ENCODE data around the gene DENND1B. TPM values are rescaled to one million over a fixed set of nuclear protein-coding genes. Genes with fewer than 3 reads are reported as not detected.

DENND1B gene
- total and polyA plus RNA-seq, 2 of the 8 experiments (the other 6 are each of a cell fraction or from before 2014, with no cell fraction given), result 0.74 to 3.3 TPM

GRCh38 chr1:197618061-197618460, 157.2 kb downstream of the DENND1B start:
- no peak overlapping the region for H2BK12ac ChIP-seq (ENCODE audit: low read depth, low read length)
- no peak overlapping the region for H4K8ac ChIP-seq (ENCODE audit: extremely low read depth, insufficient read depth, low read length)
- no peaks in the 10 kb centered on the region for H3K9me3 ChIP-seq (ENCODE audit: insufficient read depth in 2 of 2, low read depth in 1 of 2, low read length in 1 of 2)
- H3K27ac ChIP-seq (ENCODE audit: low read depth, low read length), result no peak overlapping the region
- H4K5ac ChIP-seq (ENCODE audit: insufficient read length, low read depth, low read length), result no peak overlapping the region
- no peak overlapping the region for H3K18ac ChIP-seq (ENCODE audit: extremely low read depth, low read length)
- H3K23me2 ChIP-seq (ENCODE audit: low read depth, low read length), result no peaks in the 10 kb centered on the region
- H3K23ac ChIP-seq (ENCODE audit: insufficient read length), result no peak overlapping the region
- H3K79me2 ChIP-seq (ENCODE audit: control insufficient read depth in 1 of 2, insufficient read depth in 2 of 2, low read length in 2 of 2), result no peaks in the 10 kb centered on the region
- no peak overlapping the region for H3K56ac ChIP-seq (replicated peaks; ENCODE audit: insufficient read length, low read depth, low read length)
- ChIA-PET POLR2A (ENCODE audit: partially characterized antibody) (no interaction called here), CTCF (ENCODE audit: partially characterized antibody) (interaction anchor here (0.6 to 7.9 kb wide), 11 partner anchors 16 to 307 kb away, joined by 3 to 62 read pairs (median 4); no protein-coding TSS in a partner anchor)
- no peak overlapping the region for H2AK5ac ChIP-seq (ENCODE audit: low read depth, low read length)
- no peak overlapping the region for H2BK5ac ChIP-seq (ENCODE audit: low read depth, low read length)
- no peaks in the 10 kb centered on the region for H3K79me1 ChIP-seq (ENCODE audit: low read depth, low read length)
- H3K36me3 ChIP-seq (ENCODE audit: control insufficient read depth in 2 of 4, insufficient read depth in 4 of 4, low read length in 3 of 4), result no peaks in the 10 kb centered on the region
- H3K4me2 ChIP-seq (ENCODE audit: insufficient read depth in 1 of 2, low read depth in 2 of 2, low read length in 2 of 2), result no peak overlapping the region
- no peaks in the 10 kb centered on the region for H3K4me1 ChIP-seq (replicated peaks in 1 of 4; ENCODE audit: control insufficient read depth in 3 of 4, insufficient read depth in 4 of 4, low read length in 3 of 4)
- H4K20me1 ChIP-seq (replicated peaks in 1 of 2; ENCODE audit: control insufficient read depth in 1 of 2, insufficient read depth in 2 of 2, low read length in 2 of 2), result no peaks in the 10 kb centered on the region
- H2BK20ac ChIP-seq (ENCODE audit: low read length), result no peak overlapping the region
- FAIRE-seq, result no peak
- H3K4ac ChIP-seq (replicated peaks; ENCODE audit: insufficient read length, low read depth, low read length), result no peak overlapping the region
- no peak for DNase-seq (ENCODE audit: low read depth in 1 of 2, low spot score in 2 of 2)
- no peak overlapping the region for H3K14ac ChIP-seq (ENCODE audit: insufficient read length)
- no peak overlapping the region for H3K4me3 ChIP-seq (ENCODE audit: extremely low read depth in 1 of 4, insufficient read depth in 2 of 4, low read depth in 3 of 4, low read length in 4 of 4)
- no peaks in the 10 kb centered on the region for H3K27me3 ChIP-seq (replicated peaks in 1 of 4; ENCODE audit: control insufficient read depth in 3 of 4, extremely low read depth in 1 of 4, insufficient read depth in 3 of 4, low read length in 3 of 4)
- H2BK120ac ChIP-seq (replicated peaks; ENCODE audit: low read depth, low read length), result no peak overlapping the region
- H2AFZ ChIP-seq (ENCODE audit: low read length), result no peak overlapping the region
- 95% methylated on average over 3 of the region's 3 CpGs; no CpG with 5 or more reads in 1 of the 2 experiments for WGBS, 2 experiments (ENCODE audit: extremely low coverage in 1 of 2, insufficient coverage in 1 of 2, insufficient read length in 1 of 2, insufficient replicate concordance in 2 of 2, low coverage in 1 of 2, low lambda C conversion rate in 2 of 2, missing lambda C conversion rate in 1 of 2)
- no peak overlapping the region for H3K9ac ChIP-seq (replicated peaks in 1 of 4; ENCODE audit: extremely low read depth in 1 of 4, low read depth in 3 of 4, low read length in 3 of 4)
- H2BK15ac ChIP-seq (ENCODE audit: low read length), result no peak overlapping the region
- no peak overlapping the region for H4K91ac ChIP-seq (replicated peaks; ENCODE audit: insufficient read length, low read length)
- TF ChIP-seq SIN3A (conservative IDR thresholded peaks at IDR 0.05 in 1 of 2, IDR thresholded peaks at IDR 0.05 in 1 of 2; ENCODE audit: low read depth in 1 of 2, low read length in 2 of 2) (no peak), CTCF (IDR thresholded peaks at IDR 0.05; ENCODE audit: control extremely low read depth in 1 of 3, insufficient read depth in 1 of 3, low read depth in 1 of 3, low read length in 3 of 3) (no peak), HDAC2 (IDR thresholded peaks at IDR 0.05; ENCODE audit: borderline replicate concordance in 1 of 2, low read depth in 2 of 2, low read length in 2 of 2) (no peak), JUN (IDR thresholded peaks at IDR 0.05; ENCODE audit: low read depth, low read length) (no peak), E2F6 (IDR thresholded peaks at IDR 0.05) (no peak), EP300 (IDR thresholded peaks at IDR 0.05; ENCODE audit: borderline replicate concordance in 1 of 2, low read depth in 2 of 2, low read length in 2 of 2) (no peak), BCL11A (IDR thresholded peaks at IDR 0.05; ENCODE audit: low read depth in 2 of 2, low read length in 2 of 2) (no peak), SP2 (IDR thresholded peaks at IDR 0.05; ENCODE audit: low read length) (no peak), SP4 (IDR thresholded peaks at IDR 0.05; ENCODE audit: low read length) (no peak), SIX5 (IDR thresholded peaks at IDR 0.05; ENCODE audit: low read depth, low read length) (no peak)

Measured in H1 (cell line).